Hematopoietic multipotent progenitor cell (in vitro differentiated cells): ENCODE results near the gene NUP155. TPM values are rescaled to one million over a fixed set of nuclear protein-coding genes. Genes with fewer than 3 reads are reported as not detected.
"Not testable (repeated sequence)": the region's sequence is repeated elsewhere in the genome, so short reads cannot be mapped to it uniquely, and the experiment has no call there.

ENCODE experiments used
- DNase-seq, 3 donors: peaks; one replicate each; pipeline ENCODE4 v3.0.0-alpha.2; 2011 to 2015; ENCODE audit warnings: low read depth in 2 of 3, low spot score in 2 of 3
- small RNA-seq: library from RNA; depleted of rRNA; stranded (forward); fragments of <200 nt; gene quantifications from one replicate; pipeline ENCODE3, GENCODE V24; 2012
- total RNA-seq: library from RNA; depleted of rRNA; stranded (reverse); fragments of >200 nt; gene quantifications from one replicate; pipeline ENCODE4 v1.2.3, GENCODE V29; 2012

The NUP155 gene
- total RNA-seq, 1 donor: 23.7 TPM

DNA sequence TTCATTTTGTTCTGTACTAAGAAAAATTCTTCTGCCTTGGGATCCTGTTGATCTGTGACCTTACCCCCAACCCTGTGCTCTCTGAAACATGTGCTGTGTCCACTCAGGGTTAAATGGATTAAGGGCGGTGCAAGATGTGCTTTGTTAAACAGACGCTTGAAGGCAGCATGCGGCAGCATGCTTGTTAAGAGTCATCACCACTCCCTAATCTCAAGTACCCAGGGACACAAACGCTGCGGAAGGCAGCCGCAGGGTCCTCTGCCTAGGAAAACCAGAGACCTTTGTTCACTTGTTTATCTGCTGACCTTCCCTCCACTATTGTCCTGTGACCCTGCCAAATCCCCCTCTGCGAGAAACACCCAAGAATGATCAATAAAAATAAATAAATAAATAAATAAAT, 74.6 kb downstream of the NUP155 start:
- not testable (repeated sequence) for DNase-seq

DNA sequence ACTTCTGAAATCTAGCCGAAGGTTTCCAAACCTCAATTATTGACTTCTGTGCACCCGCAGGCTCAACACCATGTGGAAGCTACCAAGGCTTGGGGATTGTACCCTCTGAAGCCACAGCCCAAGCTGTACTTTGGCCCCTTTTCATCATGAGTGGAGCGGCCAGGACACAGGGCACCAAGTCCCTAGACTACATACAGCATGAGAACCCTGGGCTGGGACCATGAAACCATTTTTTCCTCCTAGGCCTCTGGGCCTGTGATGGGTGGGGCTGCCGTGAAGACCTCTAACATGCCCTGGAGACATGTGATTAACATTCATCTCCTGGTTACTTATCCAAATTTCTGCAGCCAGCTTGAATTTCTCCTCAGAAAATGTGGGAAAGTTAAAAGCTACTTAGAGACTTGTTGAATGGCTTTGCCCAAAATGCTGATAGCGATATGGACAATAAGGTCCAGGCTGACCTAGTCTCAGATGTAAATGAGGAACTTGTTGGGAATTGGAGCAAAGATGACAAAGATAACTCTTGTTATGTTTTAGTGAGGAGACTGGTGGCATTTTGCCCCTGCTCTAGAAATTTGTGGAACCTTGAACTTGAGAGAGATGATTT, 87.6 kb downstream of the NUP155 start:
- DNase-seq: no peak

DNA sequence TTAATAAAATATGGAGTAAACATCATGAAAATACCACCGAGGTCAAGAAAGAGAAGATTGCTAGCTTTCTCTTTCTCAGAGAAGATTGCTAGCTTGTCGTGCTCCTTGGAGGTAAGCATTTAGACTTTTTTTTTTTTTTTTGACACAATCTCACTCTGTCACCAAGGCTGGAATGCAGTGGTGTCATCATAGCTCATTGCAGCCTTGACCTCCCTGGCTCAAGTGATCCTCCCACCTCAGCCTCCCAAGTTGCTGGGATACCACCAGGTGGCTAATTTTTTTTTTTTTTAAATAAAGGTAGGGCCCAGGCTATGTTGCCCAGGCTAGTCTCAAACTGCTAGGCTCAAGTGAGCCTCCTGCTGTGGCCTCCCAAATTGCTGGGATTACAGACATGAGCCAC, 95.4 kb downstream of the NUP155 start:
- DNase-seq: no peak

DNA sequence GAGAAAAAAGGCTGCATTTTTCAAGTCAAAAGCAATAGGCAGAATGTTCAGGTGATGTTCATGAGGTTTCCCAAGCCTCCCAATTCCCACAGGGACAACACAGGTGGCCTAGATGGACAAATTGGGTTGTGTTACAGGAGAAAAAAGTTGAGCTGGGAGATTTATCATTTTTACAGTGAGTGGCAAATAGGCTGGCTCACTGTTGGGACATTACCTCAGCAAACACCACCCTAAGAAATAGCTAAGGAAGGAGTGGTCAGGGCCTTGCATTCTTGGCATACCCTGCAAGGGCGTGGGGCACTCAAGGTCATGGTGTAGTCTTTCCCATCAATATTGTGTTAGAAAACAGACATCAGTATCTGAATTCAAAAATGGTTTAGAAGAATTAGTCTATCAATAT, 98.4 kb downstream of the NUP155 start:
- DNase-seq: no peak

DNA sequence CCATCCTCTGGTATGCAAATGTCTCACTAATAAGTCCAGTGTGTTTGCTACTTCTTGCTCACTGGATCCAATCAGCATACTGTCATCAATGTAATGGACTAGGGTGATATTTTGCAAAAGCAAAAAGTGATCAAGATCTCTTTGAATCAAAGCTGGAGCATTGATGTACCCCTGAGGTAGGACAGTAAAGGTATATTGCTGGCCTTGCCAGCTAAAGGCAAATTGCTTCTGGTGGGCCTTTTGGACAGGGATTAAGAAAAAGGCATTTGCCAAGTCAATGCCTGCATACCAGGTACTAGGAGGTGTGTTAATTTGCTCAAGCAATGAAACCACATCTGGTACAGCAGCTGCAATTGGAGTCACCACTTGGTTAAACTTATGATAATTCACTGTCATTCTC, 102.8 kb downstream of the NUP155 start:
- not testable (repeated sequence) for DNase-seq

DNA sequence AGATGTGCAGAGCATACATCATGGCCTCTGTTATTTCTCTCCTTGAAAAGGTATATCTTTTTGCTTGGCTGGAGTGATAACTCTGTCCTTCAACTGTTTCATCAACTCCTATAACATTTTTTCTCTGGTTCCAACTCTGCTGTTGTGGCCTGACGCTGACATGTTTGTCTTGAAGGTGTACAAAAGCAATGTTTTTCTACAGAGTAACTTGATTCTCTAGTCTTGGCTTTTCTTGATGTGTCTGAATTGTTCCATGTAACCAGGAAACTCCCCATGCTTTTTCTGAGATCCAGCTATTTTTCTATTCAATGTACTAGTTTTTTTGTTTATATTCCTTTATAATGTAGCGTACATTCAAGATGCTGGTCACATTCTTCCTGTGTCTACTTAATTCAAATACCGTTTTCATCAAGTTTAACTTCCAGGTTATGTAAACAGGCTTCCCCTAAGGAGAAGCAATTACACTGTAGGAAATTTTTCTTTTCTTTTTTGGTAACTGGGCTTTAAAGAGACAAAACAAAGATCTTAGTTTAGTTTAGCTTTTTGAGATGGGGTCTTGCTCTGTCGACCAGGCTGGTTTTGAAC, 115.0 kb downstream of the NUP155 start:
- DNase-seq: no peak

DNA sequence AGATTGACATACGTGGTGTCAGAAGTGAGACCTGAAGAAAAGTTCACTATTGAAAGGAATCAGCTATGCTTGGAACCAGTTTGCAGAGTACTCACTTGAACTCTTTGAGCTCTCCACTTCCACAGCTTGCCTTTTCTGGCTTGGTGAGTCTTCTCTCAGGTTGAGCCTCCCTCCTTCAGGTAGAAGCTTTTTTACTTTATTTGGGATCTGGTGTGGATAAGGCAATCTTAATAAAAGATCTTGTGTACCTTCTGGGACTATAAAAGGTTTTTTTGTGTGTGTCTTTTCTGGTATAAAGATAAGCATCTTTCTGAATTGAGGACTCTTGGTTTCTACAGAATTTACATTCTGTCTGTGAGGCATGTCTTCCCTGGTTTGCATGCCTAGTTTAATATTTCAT, 116.3 kb downstream of the NUP155 start:
- DNase-seq: no peak

DNA sequence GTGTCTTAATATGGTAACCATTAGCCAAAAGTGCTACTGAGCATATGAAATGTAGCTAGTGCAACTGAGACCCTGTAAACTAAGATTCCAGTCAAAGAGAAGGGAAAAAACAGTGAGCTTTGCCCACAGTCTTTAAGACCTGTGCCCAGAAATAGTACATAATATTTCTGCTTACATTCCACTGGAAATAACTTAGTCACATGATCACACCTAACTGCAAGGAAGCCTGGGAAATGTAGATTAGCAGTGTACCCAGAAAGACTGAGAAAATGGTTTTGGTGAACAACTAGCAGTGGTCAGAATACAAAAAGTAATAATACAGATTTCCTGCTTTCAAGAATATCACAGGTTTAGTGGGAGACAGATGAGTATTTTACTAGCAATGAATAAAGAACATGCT, 119.2 kb downstream of the NUP155 start:
- peak in 1 of 3 donors; percentile 45 for DNase-seq

DNA sequence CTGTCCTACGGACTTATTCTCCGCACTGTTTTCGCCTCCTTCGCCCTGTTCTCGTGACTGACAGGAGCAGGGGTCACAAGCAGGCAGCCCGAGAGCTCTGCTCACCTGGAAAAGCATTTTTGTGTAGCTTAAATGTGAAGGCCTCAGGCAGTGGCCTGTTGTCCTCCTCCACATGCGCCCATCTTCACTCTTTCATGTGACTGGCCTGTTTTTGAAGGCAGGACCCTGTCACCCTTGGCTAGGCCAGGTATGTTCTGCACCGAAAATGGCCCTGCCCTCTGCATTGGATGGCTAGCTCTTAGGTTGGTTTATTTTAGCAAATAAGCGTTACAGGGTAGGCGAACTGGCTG, 121.1 kb downstream of the NUP155 start:
- no peak for DNase-seq

DNA sequence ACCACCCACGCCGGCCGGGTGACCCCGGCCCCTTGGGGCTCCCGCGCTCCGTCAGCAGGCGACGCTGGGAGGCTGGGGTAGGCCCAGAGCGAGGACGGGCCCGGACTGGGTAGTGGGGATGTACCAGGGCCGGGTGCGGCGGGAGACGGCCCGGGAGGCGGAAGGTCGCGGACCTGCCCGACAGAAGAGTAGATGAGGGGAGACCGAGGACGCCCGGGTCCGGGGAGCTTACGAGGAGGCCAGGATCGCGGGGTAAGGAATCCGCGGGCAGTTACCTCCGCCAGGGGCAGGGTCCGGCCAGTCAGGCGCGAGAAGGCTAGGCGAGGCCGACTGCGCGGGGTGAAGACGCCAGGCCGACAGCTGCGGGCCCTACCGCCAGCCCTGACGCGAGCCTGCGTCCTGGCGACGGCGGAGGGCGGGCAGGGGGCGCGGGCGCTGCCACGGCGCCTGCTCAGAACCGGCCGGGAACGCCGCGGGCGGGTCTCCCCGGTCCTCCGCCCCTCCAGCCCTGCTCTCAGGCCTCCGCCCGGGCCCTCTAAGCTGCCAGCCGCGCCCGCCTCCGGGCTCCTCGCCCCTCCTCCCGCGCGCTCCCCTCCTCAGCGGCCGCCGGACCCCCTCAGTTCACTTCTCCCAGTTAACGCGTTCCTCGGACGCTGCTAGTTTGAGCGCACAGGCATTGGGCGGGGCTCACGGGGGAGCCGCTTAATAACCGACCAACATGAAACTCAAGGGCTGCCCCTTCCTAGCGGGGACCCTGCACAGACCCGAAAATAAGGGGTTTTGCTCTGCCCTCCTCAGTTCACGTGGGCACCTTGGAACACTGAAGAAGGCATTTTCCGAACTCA, 121.7 kb downstream of the NUP155 start, which contains the start of gene CPLANE1:
Gene CPLANE1, minus strand, starts transcription at position 407 of the 845 bp plus-strand sequence. CDS start 1,678 bp downstream, outside the sequence.
- peak; percentile 16 to 83 (median 83) for DNase-seq

DNA sequence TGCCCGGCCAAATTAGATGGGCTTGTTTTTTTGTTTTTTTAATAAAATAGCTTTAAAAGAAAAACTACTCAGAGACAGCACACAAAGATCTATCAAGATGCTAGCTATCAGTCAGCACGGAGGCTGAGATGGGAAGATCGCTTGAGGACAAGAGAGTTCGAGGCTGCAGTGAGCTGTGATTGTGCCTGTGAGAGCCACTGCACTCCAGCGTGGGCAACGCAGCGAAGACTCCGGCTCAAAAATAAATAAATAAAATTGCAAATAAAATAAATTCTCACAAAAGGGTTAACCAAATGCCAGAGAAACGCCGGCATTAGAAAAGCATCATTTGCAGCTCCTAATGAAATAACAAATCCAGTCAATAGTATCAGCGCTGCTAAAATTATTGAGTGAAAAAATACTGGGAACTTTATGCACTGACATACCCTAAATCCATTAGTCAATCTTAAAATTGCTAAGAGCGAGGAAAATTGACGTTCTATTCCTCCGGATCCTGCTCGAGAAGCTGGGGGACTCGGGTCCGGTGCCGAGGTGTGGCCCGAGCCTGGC, 122.4 kb downstream of the NUP155 start:
- DNase-seq: peak in 2 of 3 donors; percentile 2 to 3

DNA sequence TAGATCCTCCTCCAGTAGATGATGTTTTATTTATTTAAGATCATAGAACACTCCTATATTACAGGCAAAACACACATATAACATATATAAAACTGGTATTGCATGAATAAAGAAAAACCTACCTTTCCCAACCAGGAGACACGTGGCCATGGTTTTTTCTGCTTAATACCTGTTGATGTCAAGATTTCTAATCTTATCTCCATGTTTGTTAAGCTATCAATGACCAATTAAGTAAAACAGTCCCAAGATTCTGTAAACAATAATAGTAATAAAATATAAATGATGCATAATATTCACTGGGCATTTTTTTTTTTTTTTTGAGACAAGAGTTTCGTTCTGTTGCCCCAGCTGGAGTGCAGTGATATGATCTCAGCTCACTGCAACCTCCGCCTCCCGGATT, 123.4 kb downstream of the NUP155 start:
- no peak for DNase-seq

DNA sequence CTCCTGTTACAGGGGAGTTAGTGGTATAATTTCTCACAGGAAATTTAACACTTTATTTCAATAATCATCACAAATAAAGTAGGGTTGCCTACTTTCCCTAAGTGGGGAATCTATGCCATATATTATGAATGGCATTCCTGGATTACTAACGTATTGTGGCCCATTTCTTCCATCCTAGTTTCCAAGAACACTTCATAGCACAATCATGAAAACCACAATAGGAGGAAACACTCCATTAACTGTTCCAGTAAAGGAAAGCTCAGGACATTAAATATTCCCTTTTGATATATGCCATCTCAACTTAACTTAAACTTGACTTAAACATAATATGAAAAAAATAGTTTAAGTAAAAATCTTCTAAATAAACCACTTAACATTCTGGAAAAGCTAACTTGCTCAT, 123.9 kb downstream of the NUP155 start:
- no peak for DNase-seq

Small RNA genes within 50 kb of the gene (small RNA-seq; reads per million reads assigned to genes)
- not detected for gene RNU7-75P

Other genes starting within 250 kb of the NUP155 start
- gene CPLANE1, start 121.7 kb downstream of the NUP155 start, total RNA-seq: 13.5 TPM
- gene WDR70, start 8.2 kb upstream of the NUP155 start, total RNA-seq: 13.2 TPM